ENCODE results near the gene ZNF396.

DNA sequence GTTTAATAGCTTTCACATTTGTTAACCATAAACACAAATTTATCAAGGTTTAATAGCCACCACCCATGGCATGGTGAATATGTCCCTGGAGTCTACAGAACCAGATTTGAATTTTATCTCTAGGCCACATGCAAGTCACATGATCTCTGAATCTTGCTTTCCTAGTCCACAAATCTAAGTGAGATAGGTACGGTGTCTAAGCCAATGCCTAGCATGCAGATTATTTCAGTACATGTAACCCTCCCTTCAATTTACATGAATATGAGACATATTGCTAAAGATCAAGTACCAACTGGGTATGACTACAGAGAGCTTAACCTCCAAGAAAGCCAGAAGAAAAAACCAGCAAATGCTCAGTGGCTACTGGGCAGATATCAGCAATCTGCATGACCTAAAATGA is 42.9 kb downstream of the ZNF396 start:
- TF ChIP-seq, protein P1, sequence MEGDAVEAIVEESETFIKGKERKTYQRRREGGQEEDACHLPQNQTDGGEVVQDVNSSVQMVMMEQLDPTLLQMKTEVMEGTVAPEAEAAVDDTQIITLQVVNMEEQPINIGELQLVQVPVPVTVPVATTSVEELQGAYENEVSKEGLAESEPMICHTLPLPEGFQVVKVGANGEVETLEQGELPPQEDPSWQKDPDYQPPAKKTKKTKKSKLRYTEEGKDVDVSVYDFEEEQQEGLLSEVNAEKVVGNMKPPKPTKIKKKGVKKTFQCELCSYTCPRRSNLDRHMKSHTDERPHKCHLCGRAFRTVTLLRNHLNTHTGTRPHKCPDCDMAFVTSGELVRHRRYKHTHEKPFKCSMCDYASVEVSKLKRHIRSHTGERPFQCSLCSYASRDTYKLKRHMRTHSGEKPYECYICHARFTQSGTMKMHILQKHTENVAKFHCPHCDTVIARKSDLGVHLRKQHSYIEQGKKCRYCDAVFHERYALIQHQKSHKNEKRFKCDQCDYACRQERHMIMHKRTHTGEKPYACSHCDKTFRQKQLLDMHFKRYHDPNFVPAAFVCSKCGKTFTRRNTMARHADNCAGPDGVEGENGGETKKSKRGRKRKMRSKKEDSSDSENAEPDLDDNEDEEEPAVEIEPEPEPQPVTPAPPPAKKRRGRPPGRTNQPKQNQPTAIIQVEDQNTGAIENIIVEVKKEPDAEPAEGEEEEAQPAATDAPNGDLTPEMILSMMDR (IDR thresholded peaks at IDR 0.05): no peak
- TF ChIP-seq POLR2A (IDR thresholded peaks at IDR 0.05): no peak
